ENCODE measurements around the gene SAMD3.

GRCh38 chr6:130204322-130204721, 18.4 kb downstream of the SAMD3 start:
- TF ChIP-seq CTCF (IDR thresholded peaks at IDR 0.05; ENCODE audit: borderline replicate concordance, extremely low read depth, low read length, poor library complexity, severe bottlenecking) (no peak), EZH2 (IDR thresholded peaks at IDR 0.05; ENCODE audit: borderline replicate concordance, low read depth, low read length, severe bottlenecking) (no peak)

Data from DND-41 (cell line).